Natural killer cell (primary cell): ENCODE data around the gene CMTM6. TPM values are rescaled to one million over a fixed set of nuclear protein-coding genes. Genes with fewer than 3 reads are reported as not detected.

Experiments used
- ATAC-seq, 3 donors: fragments of 150-1000 bp in 2 of 3; fragments of 200-7000 bp in 1 of 3; cut with Tn5 transposase; 1 replicate in 1 of 3; 2 replicates in 2 of 3; pipeline ENCODE4 v1.10.0; 2021; ENCODE audit warnings: mild to moderate bottlenecking in 2 of 3, moderate library complexity in 2 of 3
- DNase-seq, 2 donors: peaks; one replicate each; pipeline versions ENCODE4 v3.0.0 to v3.0.0-alpha.2; 2013 to 2021; ENCODE audit warnings: mixed read lengths in 1 of 2
- H3K27ac ChIP-seq: one replicate; pipeline ENCODE4 v1.5.1; 2013; ENCODE audit warnings: mild to moderate bottlenecking, low read length
- H3K27me3 ChIP-seq: one replicate; pipeline ENCODE4 v1.6.1; 2013; ENCODE audit warnings: low read length; ENCODE audit not compliant: control insufficient read depth, insufficient read depth
- H3K36me3 ChIP-seq: one replicate; pipeline ENCODE4 v1.6.1; 2013; ENCODE audit warnings: low read length; ENCODE audit not compliant: control insufficient read depth, insufficient read depth
- H3K4me1 ChIP-seq: one replicate; pipeline ENCODE4 v1.6.1; 2013; ENCODE audit warnings: low read length; ENCODE audit not compliant: control insufficient read depth, insufficient read depth
- H3K4me3 ChIP-seq: one replicate; pipeline ENCODE4 v1.5.1; 2013; ENCODE audit warnings: low read length
- H3K9me3 ChIP-seq: one replicate; pipeline ENCODE4 v1.6.1; 2013; ENCODE audit warnings: low read length; ENCODE audit not compliant: control insufficient read depth, insufficient read depth
- H3K27ac Mint-ChIP-seq, 2 donors: one replicate each; pipeline ENCODE4 v1.8.0; 2022; ENCODE audit warnings: mild to moderate bottlenecking in 2 of 2, mixed read lengths in 2 of 2, moderate library complexity in 1 of 2
- H3K27me3 Mint-ChIP-seq, 2 donors: one replicate each; pipeline ENCODE4 v1.8.0; 2022; ENCODE audit warnings: low read depth in 2 of 2, mixed read lengths in 2 of 2
- H3K36me3 Mint-ChIP-seq: one replicate; pipeline ENCODE4 v1.8.0; 2022; ENCODE audit warnings: mixed read lengths
- H3K4me1 Mint-ChIP-seq, 2 donors: one replicate each; pipeline ENCODE4 v1.8.0; 2022; ENCODE audit warnings: mixed read lengths in 2 of 2
- H3K4me3 Mint-ChIP-seq: one replicate; pipeline ENCODE4 v1.8.0; 2022; ENCODE audit warnings: mild to moderate bottlenecking, moderate library complexity, mixed read lengths
- H3K9me3 Mint-ChIP-seq, 2 donors: one replicate each; pipeline ENCODE4 v1.8.0; 2022; ENCODE audit warnings: mixed read lengths in 2 of 2
- WGBS: methylation state at CpG from one replicate; pipeline ENCODE4 v1.1.7; 2013; ENCODE audit warnings: missing lambda C conversion rate; ENCODE audit not compliant: insufficient coverage; 5-methylcytosine and 5-hydroxymethylcytosine counted together
- intact Hi-C: fragments of 100-400 bp; cut with micrococcal nuclease; formaldehyde crosslinking; loops from one replicate; pipeline ENCODE4 v1.14.2; 2022
- total RNA-seq, 4 donors: library from RNA; stranded (reverse); fragments of 120-200 nt in 1 of 4; gene quantifications; one replicate each; pipeline versions ENCODE4 v1.2.3 to v1.2.4, GENCODE V29; 2013 to 2022
- TF ChIP-seq, protein P1 (sequence below): fragments of 200-600 bp; IDR thresholded peaks from one replicate; pipeline ENCODE4 v1.8.0; 2022; ENCODE audit warnings: antibody characterized with exemption

CMTM6 gene
- total RNA-seq, 3 donors from 2014 or later (not counting 1 experiment from before 2014, with no cell fraction given) = 57.4 to 63.6 (median 59.5) TPM

- H3K4me3 ChIP-seq = no peak overlapping the region
- no peak overlapping the region for H3K27ac Mint-ChIP-seq
These were observed 7.5 kb upstream of the CMTM6 start for GRCh38 chr3:32510075-32510724.

GRCh38 chr3:32508711-32509110 is 6.1 kb upstream of the CMTM6 start:
- DNase-seq (no peak), ATAC-seq (no peak)
- Histone ChIP-seq H3K27ac (no peak overlapping the region), H3K9me3 (no peaks in the 10 kb centered on the region), H3K4me3 (no peak overlapping the region), H3K27me3 (no peaks in the 10 kb centered on the region), H3K4me1 (no peaks in the 10 kb centered on the region), H3K36me3 (no peaks in the 10 kb centered on the region)
- TF ChIP-seq, protein P1, sequence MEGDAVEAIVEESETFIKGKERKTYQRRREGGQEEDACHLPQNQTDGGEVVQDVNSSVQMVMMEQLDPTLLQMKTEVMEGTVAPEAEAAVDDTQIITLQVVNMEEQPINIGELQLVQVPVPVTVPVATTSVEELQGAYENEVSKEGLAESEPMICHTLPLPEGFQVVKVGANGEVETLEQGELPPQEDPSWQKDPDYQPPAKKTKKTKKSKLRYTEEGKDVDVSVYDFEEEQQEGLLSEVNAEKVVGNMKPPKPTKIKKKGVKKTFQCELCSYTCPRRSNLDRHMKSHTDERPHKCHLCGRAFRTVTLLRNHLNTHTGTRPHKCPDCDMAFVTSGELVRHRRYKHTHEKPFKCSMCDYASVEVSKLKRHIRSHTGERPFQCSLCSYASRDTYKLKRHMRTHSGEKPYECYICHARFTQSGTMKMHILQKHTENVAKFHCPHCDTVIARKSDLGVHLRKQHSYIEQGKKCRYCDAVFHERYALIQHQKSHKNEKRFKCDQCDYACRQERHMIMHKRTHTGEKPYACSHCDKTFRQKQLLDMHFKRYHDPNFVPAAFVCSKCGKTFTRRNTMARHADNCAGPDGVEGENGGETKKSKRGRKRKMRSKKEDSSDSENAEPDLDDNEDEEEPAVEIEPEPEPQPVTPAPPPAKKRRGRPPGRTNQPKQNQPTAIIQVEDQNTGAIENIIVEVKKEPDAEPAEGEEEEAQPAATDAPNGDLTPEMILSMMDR = no peak
- Mint-ChIP-seq H3K27ac (no peak overlapping the region), H3K4me1 (no peaks in the 10 kb centered on the region), H3K9me3 (no peaks in the 10 kb centered on the region), H3K4me3 (no peak overlapping the region), H3K27me3 (no peaks in the 10 kb centered on the region), H3K36me3 (no peaks in the 10 kb centered on the region)
- 94% methylated on average over 7 of the region's 7 CpGs for WGBS
- intact Hi-C loops = no loop called here

More at GRCh38 chr3:32510075-32510724, 7.5 kb upstream of the CMTM6 start:
- peak; percentile 91 to 98 (median 92) for ATAC-seq
- intact Hi-C loops = loop anchor here (5.0 kb wide), 3 partner anchors 272 to 562 kb away; no protein-coding TSS in a partner anchor
- H3K36me3 ChIP-seq = no peaks in the 10 kb centered on the region
- 50% methylated on average over 2 of the region's 3 CpGs for WGBS
- peak; percentile 38 to 81 for DNase-seq
- no peaks in the 10 kb centered on the region for H3K27me3 ChIP-seq
- no peaks in the 10 kb centered on the region for H3K9me3 Mint-ChIP-seq
- no peaks in the 10 kb centered on the region for H3K4me1 ChIP-seq
- H3K4me3 Mint-ChIP-seq = no peak overlapping the region
- no peak overlapping the region for H3K27ac ChIP-seq
- no peaks in the 10 kb centered on the region for H3K9me3 ChIP-seq
- TF ChIP-seq, protein P1 = peak; percentile 70
- peaks cover 0 to 3% of the 10 kb centered on the region in 2 donors for H3K4me1 Mint-ChIP-seq
- no peaks in the 10 kb centered on the region for H3K36me3 Mint-ChIP-seq
- H3K27me3 Mint-ChIP-seq = no peaks in the 10 kb centered on the region

DNA sequence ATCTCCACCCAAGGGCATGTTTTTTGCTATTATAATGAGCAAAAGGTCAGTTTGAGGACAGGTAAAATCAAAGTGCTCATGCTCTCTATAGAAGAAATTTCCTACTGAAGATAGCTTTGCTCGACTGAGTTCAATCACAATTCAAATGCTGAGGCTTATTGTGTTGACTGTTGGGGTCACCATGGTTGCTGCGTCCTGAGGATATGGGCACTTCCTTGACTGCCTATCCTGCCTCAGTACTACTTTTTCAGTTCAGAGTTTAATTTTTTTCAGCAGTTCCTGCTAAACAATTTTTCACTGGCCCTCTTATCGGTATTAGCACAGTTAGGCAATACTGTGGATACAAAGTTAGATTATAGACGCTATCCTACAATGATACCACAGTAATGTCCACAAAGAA is 3.8 kb upstream of the CMTM6 start:
- Mint-ChIP-seq H3K27me3 (no peaks in the 10 kb centered on the region), H3K4me1 (peaks cover 8 to 16% of the 10 kb centered on the region in 2 donors), H3K9me3 (no peaks in the 10 kb centered on the region), H3K27ac (no peak overlapping the region), H3K36me3 (no peaks in the 10 kb centered on the region), H3K4me3 (no peak overlapping the region)
- Histone ChIP-seq H3K4me1 (no peaks in the 10 kb centered on the region), H3K36me3 (no peaks in the 10 kb centered on the region), H3K4me3 (no peak overlapping the region), H3K27me3 (no peaks in the 10 kb centered on the region), H3K27ac (no peak overlapping the region), H3K9me3 (no peaks in the 10 kb centered on the region)
- WGBS = 66% methylated on average over 2 of the region's 4 CpGs
- ATAC-seq (no peak), DNase-seq (no peak)
- TF ChIP-seq, protein P1 = no peak
- intact Hi-C loops = no loop called here

DNA sequence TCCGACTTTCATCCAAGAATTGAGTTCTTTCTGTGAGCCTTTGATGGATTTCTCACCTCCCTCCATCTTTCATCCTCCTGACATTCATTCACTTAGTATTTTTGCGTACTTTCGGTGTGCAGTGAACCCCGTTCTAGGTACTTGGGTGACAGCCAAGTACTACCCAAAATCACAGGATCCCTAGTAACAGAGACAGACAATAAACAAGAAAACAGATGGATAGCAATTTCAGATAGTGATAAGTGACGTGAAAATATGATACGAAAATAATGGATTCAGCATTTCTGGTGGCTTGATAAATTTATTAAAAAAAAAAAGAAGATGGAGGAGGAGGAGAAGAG is 264 bp upstream of the CMTM6 start:
- TF ChIP-seq, protein P1 = no peak

More for the DNA sequence above, 264 bp upstream of the CMTM6 start:
- H3K27me3 ChIP-seq = no peaks in the 10 kb centered on the region
- H3K9me3 ChIP-seq = no peaks in the 10 kb centered on the region
- no peaks in the 10 kb centered on the region for H3K27me3 Mint-ChIP-seq
- ATAC-seq (peak in 2 of 3 donors; percentile 6 to 10), DNase-seq (no peak)
- peaks cover 29 to 34% of the 10 kb centered on the region in 2 donors for H3K4me1 Mint-ChIP-seq
- WGBS = 3% methylated on average over 6 of the region's 6 CpGs
- peak overlapping the region; percentile 62 for H3K4me3 ChIP-seq
- H3K4me1 ChIP-seq = peaks cover 10% of the 10 kb centered on the region
- no peaks in the 10 kb centered on the region for H3K9me3 Mint-ChIP-seq
- no peaks in the 10 kb centered on the region for H3K36me3 Mint-ChIP-seq
- H3K4me3 Mint-ChIP-seq = peak overlapping the region; percentile 90
- H3K36me3 ChIP-seq = peaks cover 5% of the 10 kb centered on the region
- peak overlapping the region; percentile 84 to 92 for H3K27ac Mint-ChIP-seq
- H3K27ac ChIP-seq = peak overlapping the region; percentile 84
- intact Hi-C loops = loop anchor here (1.0 to 2.0 kb wide), 2 partner anchors 68 to 182 kb away; partner anchors contain the start of genes CNOT10 and DYNC1LI1
